SJSA1 (cell line): ENCODE measurements around the gene KDM4B. TPM values are rescaled to one million over a fixed set of nuclear protein-coding genes. Genes with fewer than 3 reads are reported as not detected.
A peak's percentile ranks its signal among the peaks of the same experiment; 100 is the strongest.
"Not testable (repeated sequence)": the region's sequence is repeated elsewhere in the genome, so short reads cannot be mapped to it uniquely, and the experiment has no call there.

Experiments used
- DNase-seq, 2 experiments: peaks; one replicate each; pipeline ENCODE4 v3.0.0-alpha.2; 2015 to 2020; ENCODE audit warnings: low spot score in 2 of 2, low read depth in 1 of 2
- H3K27ac ChIP-seq: fragments of 250-450 bp; sonication (Bioruptor Pico); 2 replicates; pipeline ENCODE4 v1.5.1; 2020; ENCODE audit warnings: mild to moderate bottlenecking, moderate library complexity
- H3K27me3 ChIP-seq: fragments of 250-450 bp; sonication (Bioruptor Pico); replicated peaks from 2 replicates; pipeline ENCODE4 v1.5.1; 2020; ENCODE audit warnings: mild to moderate bottlenecking, moderate library complexity
- H3K36me3 ChIP-seq: fragments of 250-450 bp; sonication (Bioruptor Pico); 2 replicates; pipeline ENCODE4 v1.5.1; 2020; ENCODE audit warnings: mild to moderate bottlenecking
- H3K4me1 ChIP-seq: fragments of 250-450 bp; sonication (Bioruptor Pico); replicated peaks from 2 replicates; pipeline ENCODE4 v1.6.1; 2021; ENCODE audit warnings: mild to moderate bottlenecking
- H3K4me3 ChIP-seq: fragments of 250-450 bp; sonication (Bioruptor Pico); 2 replicates; pipeline ENCODE4 v1.5.1; 2020; ENCODE audit warnings: mild to moderate bottlenecking
- H3K9me3 ChIP-seq: fragments of 250-450 bp; sonication (Bioruptor Pico); replicated peaks from 2 replicates; pipeline ENCODE4 v1.5.1; 2020; ENCODE audit warnings: mild to moderate bottlenecking
- total RNA-seq: library from RNA; depleted of rRNA; stranded (reverse); fragments of >200 nt; shearing (Covaris generic); gene quantifications from 2 replicates; pipeline ENCODE4 v1.2.3, GENCODE V29; 2014

Gene KDM4B
- total RNA-seq, 1 experiment from 2014 or later: 9.1 TPM

- peaks cover 24% of the 10 kb centered on the region for H3K36me3 ChIP-seq
- no peak overlapping the region for H3K27ac ChIP-seq
- H3K9me3 ChIP-seq: no peaks in the 10 kb centered on the region
- no peak overlapping the region for H3K4me3 ChIP-seq
- H3K27me3 ChIP-seq: no peaks in the 10 kb centered on the region
- no peak for DNase-seq
- H3K4me1 ChIP-seq: no peaks in the 10 kb centered on the region
Observed at GRCh38 chr19:5020368-5020767, 51.5 kb downstream of the KDM4B start.

GRCh38 chr19:5021046-5021445 is 52.1 kb downstream of the KDM4B start:
- Histone ChIP-seq H3K4me1 (no peaks in the 10 kb centered on the region), H3K4me3 (no peak overlapping the region), H3K27ac (no peak overlapping the region), H3K27me3 (no peaks in the 10 kb centered on the region), H3K36me3 (peaks cover 24% of the 10 kb centered on the region), H3K9me3 (no peaks in the 10 kb centered on the region)
- DNase-seq: no peak

- no peaks in the 10 kb centered on the region for H3K9me3 ChIP-seq
- H3K27me3 ChIP-seq: no peaks in the 10 kb centered on the region
- no peak overlapping the region for H3K4me3 ChIP-seq
- peaks cover 13% of the 10 kb centered on the region for H3K36me3 ChIP-seq
- no peak for DNase-seq
- no peak overlapping the region for H3K27ac ChIP-seq
- H3K4me1 ChIP-seq: 0 out of 2 replicates have a peak, but pooled peaks cover 2% of the 10 kb centered on the region
Observed at GRCh38 chr19:5022066-5022860, 53.4 kb downstream of the KDM4B start.

GRCh38 chr19:5023128-5023571 is 54.2 kb downstream of the KDM4B start:
- no peak for DNase-seq
- Histone ChIP-seq H3K36me3 (peaks cover 9% of the 10 kb centered on the region), H3K27me3 (no peaks in the 10 kb centered on the region), H3K27ac (no peak overlapping the region), H3K9me3 (no peaks in the 10 kb centered on the region), H3K4me3 (no peak overlapping the region), H3K4me1 (0 out of 2 replicates have a peak, but pooled peaks cover 2% of the 10 kb centered on the region)

GRCh38 chr19:5024282-5024681 is 55.4 kb downstream of the KDM4B start:
- H3K4me1 ChIP-seq: 0 out of 2 replicates have a peak, but pooled peaks cover 2% of the 10 kb centered on the region
- H3K27me3 ChIP-seq: no peaks in the 10 kb centered on the region
- H3K27ac ChIP-seq: no peak overlapping the region
- no peak for DNase-seq
- H3K4me3 ChIP-seq: no peak overlapping the region
- H3K36me3 ChIP-seq: peaks cover 5% of the 10 kb centered on the region; the same call in 1 of the 2 replicates
- H3K9me3 ChIP-seq: no peaks in the 10 kb centered on the region

- no peak overlapping the region for H3K4me3 ChIP-seq
- H3K4me1 ChIP-seq: 0 out of 2 replicates have a peak, but pooled peaks cover 2% of the 10 kb centered on the region
- H3K36me3 ChIP-seq: peaks cover 5% of the 10 kb centered on the region; the same call in 1 of the 2 replicates
- no peak for DNase-seq
- no peak overlapping the region for H3K27ac ChIP-seq
- H3K27me3 ChIP-seq: no peaks in the 10 kb centered on the region
- no peaks in the 10 kb centered on the region for H3K9me3 ChIP-seq
Observed at GRCh38 chr19:5025027-5025426, 56.1 kb downstream of the KDM4B start.

- no peaks in the 10 kb centered on the region for H3K27me3 ChIP-seq
- no peaks in the 10 kb centered on the region for H3K36me3 ChIP-seq
- no peaks in the 10 kb centered on the region for H3K9me3 ChIP-seq
- DNase-seq: no peak
- H3K4me1 ChIP-seq: peaks cover 6% of the 10 kb centered on the region; the same call in 1 of the 2 replicates
- no peak overlapping the region for H3K27ac ChIP-seq
- H3K4me3 ChIP-seq: no peak overlapping the region
Observed at GRCh38 chr19:5026706-5027273, 57.9 kb downstream of the KDM4B start.

GRCh38 chr19:5028229-5028886 is 59.4 kb downstream of the KDM4B start:
- no peaks in the 10 kb centered on the region for H3K27me3 ChIP-seq
- DNase-seq: no peak

GRCh38 chr19:5029596-5029995 is 60.7 kb downstream of the KDM4B start:
- H3K27me3 ChIP-seq, H3K9me3 ChIP-seq, H3K4me3 ChIP-seq, H3K27ac ChIP-seq: not testable (repeated sequence)
- Histone ChIP-seq H3K4me1 (peaks cover 25% of the 10 kb centered on the region), H3K36me3 (peaks cover 16% of the 10 kb centered on the region)
- DNase-seq: peak; percentile 26 to 73

More at GRCh38 chr19:5028229-5028886, 59.4 kb downstream of the KDM4B start:
- H3K27ac ChIP-seq: no peak overlapping the region
- H3K4me1 ChIP-seq: peaks cover 15% of the 10 kb centered on the region
- H3K4me3 ChIP-seq: no peak overlapping the region
- H3K36me3 ChIP-seq: peaks cover 10% of the 10 kb centered on the region
- no peaks in the 10 kb centered on the region for H3K9me3 ChIP-seq

GRCh38 chr19:5030136-5030820 is 61.4 kb downstream of the KDM4B start:
- no peaks in the 10 kb centered on the region for H3K9me3 ChIP-seq
- no peak for DNase-seq

GRCh38 chr19:5030822-5031221 is 61.9 kb downstream of the KDM4B start:
- Histone ChIP-seq H3K36me3 (peaks cover 20% of the 10 kb centered on the region), H3K4me3 (no peak overlapping the region), H3K4me1 (peaks cover 32% of the 10 kb centered on the region), H3K9me3 (no peaks in the 10 kb centered on the region), H3K27ac (no peak overlapping the region), H3K27me3 (no peaks in the 10 kb centered on the region)
- DNase-seq: no peak

More at GRCh38 chr19:5030136-5030820, 61.4 kb downstream of the KDM4B start:
- Histone ChIP-seq H3K27me3 (no peaks in the 10 kb centered on the region), H3K4me3 (no peak overlapping the region), H3K4me1 (peaks cover 29% of the 10 kb centered on the region), H3K36me3 (peaks cover 20% of the 10 kb centered on the region), H3K27ac (no peak overlapping the region)

- Histone ChIP-seq H3K27me3 (no peaks in the 10 kb centered on the region), H3K9me3 (no peaks in the 10 kb centered on the region), H3K27ac (no peak overlapping the region), H3K36me3 (peaks cover 24% of the 10 kb centered on the region), H3K4me3 (no peak overlapping the region), H3K4me1 (peaks cover 37% of the 10 kb centered on the region)
- DNase-seq: peak; percentile 73 to 87
Observed at GRCh38 chr19:5031231-5032100, 62.6 kb downstream of the KDM4B start.
